ENCODE data around the gene ZC3H13.

The ZC3H13 gene

GRCh38 chr13:46050771-46051170 lies 1.8 kb downstream of the ZC3H13 start:
- Histone ChIP-seq H3K36me3 (ENCODE audit: control insufficient read depth, low read length) (no peaks in the 10 kb centered on the region; the same call in 1 of the 2 replicates), H3K79me2 (ENCODE audit: control insufficient read depth, low read length) (peaks cover 76% of the 10 kb centered on the region)

GRCh38 chr13:46045424-46045823 lies 7.1 kb downstream of the ZC3H13 start:
- no peaks in the 10 kb centered on the region for H3F3A ChIP-seq (ENCODE audit: control insufficient read depth, insufficient read depth)
- peaks cover 6% of the 10 kb centered on the region; the same call in 1 of the 2 replicates for H4K20me1 ChIP-seq (ENCODE audit: control insufficient read depth, insufficient read depth, low read depth, low read length)

More at GRCh38 chr13:46050771-46051170, 1.8 kb downstream of the ZC3H13 start:
- Histone ChIP-seq H3K27ac (ENCODE audit: low read depth, low read length) (no peak overlapping the region), H3K4me3 (ENCODE audit: low read length) (peak overlapping the region; percentile 88), H3K9me3 (ENCODE audit: control insufficient read depth, insufficient read depth, low read length) (no peaks in the 10 kb centered on the region), H3K4me1 (ENCODE audit: control insufficient read depth, low read length) (peaks cover 26% of the 10 kb centered on the region), H3K4me2 (ENCODE audit: low read length) (peak overlapping the region; percentile 77), H3F3A (ENCODE audit: control insufficient read depth, insufficient read depth) (peaks cover 3% of the 10 kb centered on the region; the same call in 1 of the 2 replicates), H3K27me3 (ENCODE audit: control insufficient read depth, low read length) (no peaks in the 10 kb centered on the region), H4K20me1 (ENCODE audit: control insufficient read depth, insufficient read depth, low read depth, low read length) (0 out of 2 replicates have a peak, but pooled peaks cover 3% of the 10 kb centered on the region), H3K9me2 (replicated peaks; ENCODE audit: control insufficient read depth, low read length) (no peaks in the 10 kb centered on the region)
- no peak for TF ChIP-seq CTCF (IDR thresholded peaks at IDR 0.05; ENCODE audit: low read depth, low read length, poor library complexity, severe bottlenecking)
- no peak for TF ChIP-seq EZH2phosphoT487 (IDR thresholded peaks at IDR 0.05; ENCODE audit: borderline replicate concordance, low read length)

GRCh38 chr13:46043647-46044046 lies 8.9 kb downstream of the ZC3H13 start:
- Histone ChIP-seq H3K9me3 (ENCODE audit: control insufficient read depth, insufficient read depth, low read length) (no peaks in the 10 kb centered on the region), H4K20me1 (ENCODE audit: control insufficient read depth, insufficient read depth, low read depth, low read length) (peaks cover 3% of the 10 kb centered on the region; the same call in 1 of the 2 replicates), H3K4me1 (ENCODE audit: control insufficient read depth, low read length) (0 out of 2 replicates have a peak, but pooled peaks cover 6% of the 10 kb centered on the region), H3K36me3 (ENCODE audit: control insufficient read depth, low read length) (peaks cover 32% of the 10 kb centered on the region), H3K9me2 (replicated peaks; ENCODE audit: control insufficient read depth, low read length) (no peaks in the 10 kb centered on the region), H3K4me2 (ENCODE audit: low read length) (no peak overlapping the region), H3K27me3 (ENCODE audit: control insufficient read depth, low read length) (no peaks in the 10 kb centered on the region), H3K27ac (ENCODE audit: low read depth, low read length) (no peak overlapping the region), H3F3A (ENCODE audit: control insufficient read depth, insufficient read depth) (no peaks in the 10 kb centered on the region), H3K79me2 (ENCODE audit: control insufficient read depth, low read length) (peaks cover 48% of the 10 kb centered on the region), H3K4me3 (ENCODE audit: low read length) (no peak overlapping the region)
- TF ChIP-seq CTCF (IDR thresholded peaks at IDR 0.05; ENCODE audit: low read depth, low read length, poor library complexity, severe bottlenecking) = no peak
- no peak for TF ChIP-seq EZH2phosphoT487 (IDR thresholded peaks at IDR 0.05; ENCODE audit: borderline replicate concordance, low read length)

More at GRCh38 chr13:46045424-46045823, 7.1 kb downstream of the ZC3H13 start:
- H3K4me2 ChIP-seq (ENCODE audit: low read length) = no peak overlapping the region
- H3K79me2 ChIP-seq (ENCODE audit: control insufficient read depth, low read length) = peaks cover 63% of the 10 kb centered on the region
- H3K27me3 ChIP-seq (ENCODE audit: control insufficient read depth, low read length) = no peaks in the 10 kb centered on the region
- no peaks in the 10 kb centered on the region for H3K9me3 ChIP-seq (ENCODE audit: control insufficient read depth, insufficient read depth, low read length)
- peaks cover 13% of the 10 kb centered on the region; the same call in 1 of the 2 replicates for H3K4me1 ChIP-seq (ENCODE audit: control insufficient read depth, low read length)
- H3K4me3 ChIP-seq (ENCODE audit: low read length) = no peak overlapping the region
- no peak for TF ChIP-seq EZH2phosphoT487 (IDR thresholded peaks at IDR 0.05; ENCODE audit: borderline replicate concordance, low read length)
- no peak for TF ChIP-seq CTCF (IDR thresholded peaks at IDR 0.05; ENCODE audit: low read depth, low read length, poor library complexity, severe bottlenecking)
- H3K27ac ChIP-seq (ENCODE audit: low read depth, low read length) = no peak overlapping the region
- no peaks in the 10 kb centered on the region for H3K9me2 ChIP-seq (replicated peaks; ENCODE audit: control insufficient read depth, low read length)
- peaks cover 15% of the 10 kb centered on the region for H3K36me3 ChIP-seq (ENCODE audit: control insufficient read depth, low read length)

All from DOHH2 (cell line).